Transverse colon (tissue), 3 donors: ENCODE data around the gene RRP1B.

Source experiments
- CTCF ChIP-seq, 5 experiments: fragments of 200-600 bp in 3 of 5; fragments of 450-650 bp in 2 of 5; sonication (generic) in 3 of 5; IDR thresholded peaks; 1 replicate in 2 of 5; 2 replicates in 3 of 5; pipeline ENCODE4 v1.5.1; 2016 to 2017; ENCODE audit warnings: antibody characterized with exemption in 5 of 5, inconsistent platforms in 3 of 5, mild to moderate bottlenecking in 2 of 5, moderate library complexity in 1 of 5
- EP300 ChIP-seq: sonication (generic); formaldehyde crosslinking; IDR thresholded peaks from one replicate; pipeline ENCODE4 v1.6.1; 2017; ENCODE audit warnings: antibody characterized with exemption, low read depth
- POLR2A ChIP-seq: fragments of 450-650 bp; IDR thresholded peaks from one replicate; pipeline ENCODE4 v1.6.1; 2016; ENCODE audit warnings: antibody characterized with exemption, mild to moderate bottlenecking, moderate library complexity

- TF ChIP-seq POLR2A (no peak), EP300 (no peak), CTCF (IDR thresholded peaks at IDR 0.05) (no peak)
Measured at GRCh38 chr21:43623588-43623987, 35.8 kb upstream of the RRP1B start.
